HCEC 1CT (cell line): Measurements from ENCODE around the gene INSIG2.

Experiments used
- DNase-seq: peaks from one replicate; pipeline ENCODE4 v3.0.0-alpha.2; 2017

Gene INSIG2

DNA sequence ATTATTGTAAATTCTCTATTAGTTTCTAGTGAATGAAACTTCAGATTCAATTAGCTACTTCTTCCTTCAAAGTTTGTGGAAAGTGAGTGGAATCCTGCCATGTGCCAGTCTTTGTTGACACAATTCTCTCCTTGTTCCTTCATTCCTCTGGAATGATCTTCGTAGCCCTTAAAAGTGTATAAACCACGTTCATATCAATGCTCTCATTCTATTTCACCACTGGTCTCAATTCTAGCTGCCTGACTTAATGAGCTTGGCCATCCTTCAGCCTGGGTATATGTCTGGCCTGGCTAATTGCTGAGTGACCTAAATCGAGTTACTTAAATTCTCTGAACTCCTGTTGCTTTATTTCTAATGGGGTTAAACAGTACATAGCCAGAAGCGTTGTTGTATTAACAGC lies 43.5 kb downstream of the INSIG2 start:
- no peak for DNase-seq

DNA sequence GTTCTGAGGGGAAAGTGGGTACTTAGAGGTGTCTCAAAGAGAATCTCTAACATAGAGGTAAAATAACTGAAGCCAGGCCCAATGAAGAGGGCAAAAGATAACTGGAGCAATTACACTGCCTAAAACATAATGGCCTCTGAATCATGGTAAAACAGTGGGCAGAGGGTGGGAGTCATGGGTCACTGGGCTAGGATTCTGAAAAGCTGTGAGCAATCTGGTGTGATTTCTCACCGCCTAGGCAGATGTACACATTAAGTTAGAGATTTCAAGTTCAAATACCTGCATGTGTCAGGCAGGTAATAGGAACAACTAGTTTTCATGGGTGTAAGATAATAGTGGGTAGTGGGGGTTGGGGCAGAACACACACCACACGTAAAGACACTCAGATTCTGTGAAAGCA lies 45.6 kb downstream of the INSIG2 start:
- no peak for DNase-seq

DNA sequence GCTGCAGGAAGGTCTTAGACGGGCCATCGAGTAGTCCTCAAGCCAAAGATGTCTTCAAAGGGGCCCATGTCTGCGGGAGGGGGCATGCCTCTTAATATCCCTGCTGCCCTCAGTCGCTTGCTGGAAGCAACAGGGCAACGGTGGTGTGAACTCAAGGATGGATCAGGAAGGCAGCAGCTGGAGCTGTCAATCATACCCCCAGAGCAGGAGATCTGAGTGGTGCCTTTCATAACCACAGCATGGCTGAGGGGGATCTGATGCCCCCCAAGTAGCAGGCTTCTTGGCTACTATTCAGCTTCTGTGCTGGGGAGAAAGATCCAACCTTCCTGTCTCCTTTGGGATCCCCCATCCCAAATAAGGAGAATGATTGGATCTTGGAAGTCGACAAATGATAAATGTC lies 46.4 kb downstream of the INSIG2 start:
- no peak for DNase-seq

DNA sequence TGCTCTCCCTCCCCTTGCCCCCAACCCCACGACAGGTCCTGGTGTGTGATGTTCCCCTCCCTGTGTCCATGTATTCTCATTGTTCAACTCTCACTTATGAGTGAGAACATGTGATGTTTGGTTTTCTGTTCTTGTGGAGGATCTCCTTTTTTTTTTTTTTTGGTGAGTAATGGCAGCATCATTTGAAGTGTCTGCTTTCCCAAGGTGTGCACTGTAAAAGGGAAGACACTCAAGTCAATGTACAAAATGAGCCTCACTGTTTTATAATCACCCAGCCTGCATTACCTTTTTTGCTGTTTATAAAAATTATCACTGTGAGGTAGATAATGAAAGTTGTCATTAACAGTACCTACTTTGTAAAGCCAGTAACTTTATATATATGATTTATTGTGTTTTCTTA lies 56.9 kb downstream of the INSIG2 start:
- no peak for DNase-seq

DNA sequence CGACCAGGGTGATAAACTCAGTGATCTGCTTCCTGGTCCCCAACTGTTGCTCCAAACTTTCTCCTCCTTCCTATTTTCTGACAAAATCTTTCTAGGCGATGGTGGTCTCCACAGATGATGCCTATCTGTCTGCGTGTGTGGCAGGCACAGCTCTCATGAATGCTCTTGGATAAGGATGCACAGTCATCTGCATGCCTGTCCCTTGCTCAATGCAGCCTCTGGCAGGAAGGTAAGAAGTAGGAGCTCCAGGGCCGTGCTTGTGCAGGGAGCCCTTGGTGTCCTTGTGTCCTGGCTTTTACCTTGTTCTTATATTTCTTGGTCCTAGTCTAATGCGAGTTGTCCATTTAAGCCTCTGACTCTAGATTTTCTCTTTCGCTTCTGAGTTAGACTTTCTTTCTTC lies 57.5 kb downstream of the INSIG2 start:
- DNase-seq: no peak

DNA sequence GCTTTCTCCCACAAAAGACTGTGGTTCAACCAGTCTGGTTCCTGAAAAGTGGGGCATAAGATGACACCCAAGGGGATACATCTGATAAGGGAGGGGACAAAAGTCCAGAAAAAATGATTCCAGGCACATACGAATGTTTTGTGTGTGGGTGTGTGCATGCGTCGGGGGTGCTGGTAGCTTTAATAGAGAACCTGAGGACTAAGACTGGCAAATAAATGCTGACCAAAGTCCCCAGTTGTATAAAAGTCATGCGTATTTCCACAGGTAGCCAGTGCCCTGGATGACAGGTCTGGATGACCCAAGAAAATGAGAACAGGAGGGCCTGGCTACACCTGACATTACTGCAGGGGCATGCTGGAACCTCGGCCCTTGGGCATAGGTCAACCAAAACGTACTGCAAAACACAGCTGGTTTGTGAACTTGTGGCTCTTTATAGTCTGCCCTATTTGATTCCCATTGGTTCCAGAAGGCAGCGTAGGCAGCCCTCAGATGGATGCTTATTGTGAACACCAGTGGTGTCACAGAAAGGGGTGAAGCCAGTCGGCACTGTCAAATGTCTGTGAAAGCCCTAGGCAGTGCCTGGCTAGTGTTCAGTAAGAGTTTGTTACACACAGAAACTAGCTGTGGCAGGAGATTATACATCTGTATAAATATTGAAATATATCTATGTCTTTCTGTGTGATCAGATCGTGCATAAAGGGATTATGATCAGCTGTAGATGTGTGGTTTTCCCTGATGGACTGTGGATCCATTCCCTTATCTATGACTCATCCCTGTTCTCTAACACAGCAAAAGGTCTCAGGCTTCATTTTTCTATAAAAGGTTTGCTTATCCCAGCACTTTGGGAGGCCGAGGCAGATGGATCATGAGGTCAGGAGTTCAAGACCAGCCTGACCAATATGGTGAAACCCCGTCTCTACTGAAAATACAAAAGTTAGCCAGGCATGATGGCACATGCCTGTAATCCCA lies 58.3 kb downstream of the INSIG2 start:
- no peak for DNase-seq

DNA sequence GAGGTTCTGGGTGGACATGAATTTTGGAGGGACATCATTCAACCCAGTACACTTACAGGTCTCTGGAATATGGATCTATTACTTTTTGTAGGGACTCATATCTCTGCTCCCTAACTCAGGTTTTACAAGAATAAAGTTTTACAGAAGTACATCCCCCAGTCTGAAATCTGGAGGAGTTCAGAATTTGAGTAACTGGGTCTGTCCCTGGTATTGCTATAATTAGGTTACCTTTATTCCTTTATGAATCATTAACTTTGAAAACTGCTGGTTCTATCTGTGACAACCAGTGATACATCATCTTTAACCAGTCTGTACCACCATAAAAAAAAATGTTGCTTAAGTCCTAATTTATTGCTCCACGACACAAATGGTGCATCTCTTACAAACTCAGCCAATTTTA lies 59.9 kb downstream of the INSIG2 start:
- no peak for DNase-seq

DNA sequence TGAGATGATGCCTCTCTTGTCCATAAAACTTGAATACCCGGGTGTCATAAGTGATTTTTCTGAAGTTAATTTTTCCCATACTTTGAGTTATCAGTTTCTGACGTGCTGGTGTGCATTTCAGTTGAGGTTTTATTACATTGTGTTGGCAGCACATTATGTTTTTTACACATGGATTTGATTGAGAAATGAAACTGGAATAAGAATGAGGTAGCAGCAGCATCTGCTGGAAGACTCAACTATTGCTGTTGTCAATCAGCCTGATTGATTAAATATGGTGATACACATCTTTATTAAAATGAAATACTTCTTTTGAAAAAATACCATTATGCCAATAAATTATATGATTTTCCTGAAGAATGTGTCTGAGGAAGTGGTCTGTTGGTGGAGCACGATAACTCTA lies 60.5 kb downstream of the INSIG2 start:
- no peak for DNase-seq

DNA sequence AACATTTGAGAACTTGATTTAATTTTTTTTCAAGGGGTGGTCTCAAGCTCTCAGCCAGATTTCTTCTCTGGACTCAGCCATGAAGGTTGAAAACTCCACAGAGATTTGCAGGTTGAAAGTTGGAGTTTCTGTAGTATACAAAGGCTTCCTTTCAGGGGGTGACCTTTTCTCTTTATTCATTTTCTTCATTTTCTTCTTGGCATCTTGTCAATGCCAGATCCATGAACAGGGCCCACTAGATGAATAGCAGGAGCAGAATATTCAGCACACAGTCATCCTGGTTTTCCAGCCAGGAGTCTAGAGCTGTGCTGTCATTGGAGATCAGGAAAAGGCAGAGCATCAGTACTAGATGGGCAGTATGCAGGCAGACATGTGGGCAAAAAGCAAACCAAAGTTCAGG lies 62.0 kb downstream of the INSIG2 start:
- no peak for DNase-seq

DNA sequence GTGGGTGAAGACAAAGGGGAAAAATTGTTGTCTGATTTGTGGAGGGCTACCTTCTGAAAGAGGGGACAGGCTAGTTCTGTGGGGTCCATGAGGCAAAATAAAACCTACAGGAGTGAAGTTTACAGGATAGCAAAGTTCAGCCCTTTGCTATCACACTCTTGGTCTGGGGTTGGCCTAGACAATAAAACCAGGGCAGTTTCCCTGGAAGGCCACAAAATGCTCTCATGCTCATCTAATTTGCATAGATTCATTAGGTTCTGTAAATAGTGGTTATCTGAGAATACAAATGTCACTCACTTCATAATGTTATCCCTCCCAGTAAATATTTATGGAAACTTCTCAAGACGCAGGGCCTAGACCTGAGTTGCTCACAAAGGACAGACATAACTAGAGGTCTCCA lies 63.6 kb downstream of the INSIG2 start:
- no peak for DNase-seq

DNA sequence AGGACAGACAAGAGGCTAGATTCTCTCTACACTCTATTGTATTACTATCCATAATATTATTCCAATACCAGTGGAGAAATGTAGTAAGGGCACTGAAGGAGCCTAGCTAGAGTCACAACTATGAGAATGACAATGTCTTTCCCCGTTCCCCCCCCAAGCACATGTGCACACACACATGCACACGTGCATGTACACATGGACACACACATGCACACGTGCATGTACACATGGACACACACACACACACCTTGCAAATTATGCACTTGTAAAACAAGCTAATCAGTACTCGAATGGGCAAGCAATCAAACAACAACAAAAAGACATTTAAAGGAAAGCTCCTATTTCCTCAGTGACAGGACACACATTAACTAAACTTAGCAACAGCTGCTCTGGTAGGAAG lies 65.2 kb downstream of the INSIG2 start:
- no peak for DNase-seq

DNA sequence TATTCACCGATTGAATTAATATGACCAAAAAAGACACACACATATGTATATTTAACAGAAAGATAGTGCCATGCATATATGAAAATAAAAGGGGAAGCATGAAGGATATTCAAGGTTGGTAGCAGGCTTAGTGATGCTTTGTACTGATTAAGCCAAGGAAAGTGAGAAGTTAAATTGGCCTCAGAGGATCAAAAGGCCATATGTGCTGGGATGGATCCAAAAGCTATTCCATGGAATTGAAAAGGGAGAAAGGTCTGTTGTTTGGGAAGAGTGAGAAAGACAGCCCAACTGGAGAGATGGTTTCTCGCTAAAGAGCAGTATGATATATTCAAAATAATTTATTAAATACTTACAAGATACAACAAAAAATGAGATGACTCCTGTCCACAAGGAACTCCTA lies 65.9 kb downstream of the INSIG2 start:
- no peak for DNase-seq
